Heart right ventricle (tissue), 16 donors: Measurements from ENCODE around the gene ME3. TPM values are rescaled to one million over a fixed set of nuclear protein-coding genes. Genes with fewer than 3 reads are reported as not detected.

Experiments used
- ATAC-seq, 8 donors: fragments of 200-7000 bp; cut with Tn5 transposase; one replicate each; pipeline ENCODE4 v1.9.1; 2020; ENCODE audit warnings: mild to moderate bottlenecking in 8 of 8, moderate library complexity in 8 of 8, moderate number of reproducible peaks in 1 of 8
- DNase-seq, 2 donors: peaks; one replicate each; pipeline ENCODE4 v3.0.0-alpha.2; 2020
- H3K27ac ChIP-seq, 10 donors: fragments of 200-600 bp; sonication (generic) in 2 of 10; one replicate each; pipeline versions ENCODE4 v1.5.0 to v1.8.0; 2020 to 2022; ENCODE audit warnings: mild to moderate bottlenecking in 3 of 10
- H3K27me3 ChIP-seq, 7 donors: fragments of 200-600 bp; one replicate each; pipeline ENCODE4 v1.8.0; 2021 to 2022; ENCODE audit warnings: mild to moderate bottlenecking in 2 of 7
- H3K36me3 ChIP-seq, 9 donors: fragments of 200-600 bp; sonication (generic) in 1 of 9; one replicate each; pipeline versions ENCODE4 v1.5.0 to v1.8.0; 2020 to 2022; ENCODE audit warnings: mild to moderate bottlenecking in 2 of 9
- H3K4me1 ChIP-seq, 9 donors: fragments of 200-600 bp; sonication (generic) in 1 of 9; one replicate each; pipeline versions ENCODE4 v1.5.0 to v1.8.0; 2020 to 2022; ENCODE audit warnings: mild to moderate bottlenecking in 4 of 9
- H3K4me3 ChIP-seq, 10 donors: fragments of 200-600 bp; sonication (generic) in 2 of 10; one replicate each; pipeline versions ENCODE4 v1.5.0 to v1.8.0; 2020 to 2022; ENCODE audit warnings: mild to moderate bottlenecking in 7 of 10, moderate library complexity in 2 of 10
- H3K9me3 ChIP-seq, 11 donors: fragments of 200-600 bp in 10 of 11; sonication (generic) in 2 of 11; one replicate each; pipeline versions ENCODE4 v1.5.0 to v1.8.0; 2013 to 2022; ENCODE audit warnings: mild to moderate bottlenecking in 2 of 11, control low read depth in 1 of 11, moderate library complexity in 1 of 11
- CTCF ChIP-seq, 9 donors: fragments of 200-600 bp; sonication (generic) in 2 of 9; IDR thresholded peaks; one replicate each; pipeline versions ENCODE4 v1.5.0 to v1.8.0; 2021 to 2022; ENCODE audit warnings: antibody characterized with exemption in 9 of 9, mild to moderate bottlenecking in 5 of 9, moderate library complexity in 1 of 9
- WGBS, 2 donors: extraction: QIAGEN DNeasy Blood & Tissue Kit; methylation state at CpG; one replicate each; pipeline ENCODE4 v1.1.7; 2013; ENCODE audit warnings: inconsistent platforms in 1 of 2; 5-methylcytosine and 5-hydroxymethylcytosine counted together
- intact Hi-C, 10 donors: fragments of 100-400 bp; cut with DNase I; formaldehyde crosslinking; loops; one replicate each; pipeline versions ENCODE4 v1.11.1 to v1.14.2; 2022
- polyA plus RNA-seq, 2 donors: library from polyadenylated mRNA; stranded (reverse); fragments of 200-250 nt; gene quantifications; one replicate each; pipeline ENCODE4 v1.2.3, GENCODE V29; 2013
- total RNA-seq, 10 donors: library from RNA; stranded (reverse); fragmentation: NEBNext Ultra II Directional in 3 of 10; extraction: Animal tissue kit (Norgen Biotek cat#: 25700) in 3 of 10; gene quantifications; one replicate each; pipeline versions ENCODE4 v1.2.1 to v1.2.4, GENCODE V29; 2021 to 2023
- donor health status: Arrhythmogenic right ventricular cardiomyopathy.
- donor health status: ischemic (EF 13 %, LVEDD 7.1; RV severe dilation, severe dysfunction).
- donor health status: healthy with polysubstance abuse.
- donor health status: DM: no; HTN: yes; CAD: no.
- donor health status: DM: no; HTN: no; CAD: no.
- donor health status: ischemic (EF 25% LVEDD 6.9; RV normal size, moderate dysfunction).
- donor health status: ischemic (EF 25% LVEDD 5.7; RV mildly dilated, moderate dysfunction).
- donor health status: healthy.
- donor health status: DM: yes; HTN: yes; CAD: no.
- donor health status: Ischemic cardiomyopathy.
- donor health status: ischemic (EF 35%, LVEDD 5.7; RV mildly dilated, moderate dysfunction).
- donor health status: nonischemic (EF 11% LVEDD 7.7; RV severe dilation, severe dysfunction).
- donor health status: DM: yes; HTN: yes; CAD: no.
- donor health status: PGD.
- donor health status: ischemic (EF 29% LVEDD 5.4; RV normal size, mild dysfunction).
- donor health status: nonischemic (EF 23%, LVEDD 6.1; RV moderate dilation, normal function).

The ME3 gene
- total and polyA plus RNA-seq, 12 donors, result 17.2 to 46.8 (median 33.7) TPM

- peak overlapping the region in 8 of 10 donors; percentile 49 to 72 (median 56) for H3K27ac ChIP-seq
- ATAC-seq, result peak in 5 of 8 donors; percentile 16 to 48 (median 43)
Observed at GRCh38 chr11:86482692-86483091, 189.7 kb downstream of the ME3 start.

GRCh38 chr11:86481399-86481798 lies 191.0 kb downstream of the ME3 start:
- no peak overlapping the region for H3K27ac ChIP-seq
- H3K27me3 ChIP-seq, result no peaks in the 10 kb centered on the region
- DNase-seq (no peak), ATAC-seq (no peak)
- 66 to 72% methylated on average over 1 of the region's 1 CpG for WGBS, 2 donors
- no peaks in the 10 kb centered on the region for H3K9me3 ChIP-seq
- no peak for TF ChIP-seq CTCF (IDR thresholded peaks at IDR 0.05)
- H3K36me3 ChIP-seq, result no peaks in the 10 kb centered on the region
- peaks cover 9 to 73% (median 52%) of the 10 kb centered on the region in 9 donors for H3K4me1 ChIP-seq
- intact Hi-C loops, result no loop called here
- no peak overlapping the region for H3K4me3 ChIP-seq

More at GRCh38 chr11:86482692-86483091, 189.7 kb downstream of the ME3 start:
- no peak for DNase-seq
- Histone ChIP-seq H3K36me3 (no peaks in the 10 kb centered on the region), H3K4me1 (peaks cover 3 to 60% (median 39%) of the 10 kb centered on the region in 9 donors), H3K9me3 (no peaks in the 10 kb centered on the region), H3K27me3 (no peaks in the 10 kb centered on the region), H3K4me3 (no peak overlapping the region)
- 68 to 80% methylated on average over 2 of the region's 2 CpGs for WGBS, 2 donors
- intact Hi-C loops, result no loop called here
- TF ChIP-seq CTCF (IDR thresholded peaks at IDR 0.05), result no peak

GRCh38 chr11:86478348-86478747 lies 194.1 kb downstream of the ME3 start:
- DNase-seq (no peak), ATAC-seq (no peak)
- intact Hi-C loops, result loop anchor here in 2 of 10 donors (5.0 to 10.0 kb wide), 2 partner anchors 79 to 116 kb away; no protein-coding TSS in a partner anchor
- Histone ChIP-seq H3K27ac (peak overlapping the region in 7 of 10 donors; percentile 19 to 89 (median 45)), H3K4me3 (no peak overlapping the region), H3K4me1 (peaks cover 17 to 79% (median 65%) of the 10 kb centered on the region in 9 donors), H3K27me3 (no peaks in the 10 kb centered on the region), H3K36me3 (no peaks in the 10 kb centered on the region), H3K9me3 (no peaks in the 10 kb centered on the region)
- TF ChIP-seq CTCF (IDR thresholded peaks at IDR 0.05), result no peak

GRCh38 chr11:86477495-86478155 lies 194.8 kb downstream of the ME3 start:
- Histone ChIP-seq H3K4me3 (no peak overlapping the region), H3K27me3 (no peaks in the 10 kb centered on the region), H3K9me3 (no peaks in the 10 kb centered on the region), H3K36me3 (no peaks in the 10 kb centered on the region), H3K27ac (peak overlapping the region; percentile 19 to 89 (median 43)), H3K4me1 (peaks cover 17 to 73% (median 59%) of the 10 kb centered on the region in 9 donors)
- no peak for TF ChIP-seq CTCF (IDR thresholded peaks at IDR 0.05)
- intact Hi-C loops, result loop anchor here in 2 of 10 donors (5.0 to 10.0 kb wide), 2 partner anchors 80 to 117 kb away; no protein-coding TSS in a partner anchor
- peak in 5 of 8 donors; percentile 12 to 21 (median 19) for ATAC-seq
- DNase-seq, result no peak
- 47 to 57% methylated on average over 5 of the region's 5 CpGs for WGBS, 2 donors
